ENCODE results near the gene S100A7. TPM values are rescaled to one million over a fixed set of nuclear protein-coding genes. Genes with fewer than 3 reads are reported as not detected.

Gene S100A7
- total and polyA plus RNA-seq, 9 of the 15 experiments (the other 6 are each of a cell fraction or from before 2014, with no cell fraction given): not detected

- TF ChIP-seq KAT2B (IDR thresholded peaks at IDR 0.05; ENCODE audit: low read depth, low read length) (no peak), RREB1 (CRISPR knock-in tag; IDR thresholded peaks at IDR 0.05) (no peak), E4F1 (CRISPR knock-in tag; IDR thresholded peaks at IDR 0.05; ENCODE audit: borderline replicate concordance) (no peak), ZNF384 (IDR thresholded peaks at IDR 0.05; ENCODE audit: low read depth, low read length) (no peak), MTA1 (IDR thresholded peaks at IDR 0.05; ENCODE audit: borderline replicate concordance) (peak; percentile 78), KDM5B (IDR thresholded peaks at IDR 0.05; ENCODE audit: insufficient replicate concordance, low read depth, low read length) (no peak), CREB3 (tag; conservative IDR thresholded peaks at IDR 0.05; ENCODE audit: low read depth) (no peak), ELF4 (CRISPR knock-in tag; IDR thresholded peaks at IDR 0.05) (no peak), TFAM (CRISPR knock-in tag; conservative IDR thresholded peaks at IDR 0.05) (no peak), NFYB (IDR thresholded peaks at IDR 0.05; ENCODE audit: extremely low read depth, insufficient read length) (no peak), ID3 (CRISPR knock-in tag; IDR thresholded peaks at IDR 0.05) (no peak), ID3 (tag; IDR thresholded peaks at IDR 0.05) (no peak), HES1 (IDR thresholded peaks at IDR 0.05; ENCODE audit: low read depth) (peak; percentile 89), SMAD4 (CRISPR knock-in tag; conservative IDR thresholded peaks at IDR 0.05) (peak; percentile 34; the same call in 1 of the 2 replicates), FUS (optimal IDR thresholded peaks at IDR 0.05; ENCODE audit: low read depth, low read length) (no peak)
Observed at GRCh38 chr1:153434746-153435455, 25.6 kb downstream of the S100A7 start (continued).

Data from K562 (cell line).